Gastrocnemius medialis (tissue), 4 donors: ENCODE data around the gene ENO4.

ENCODE experiments used
- CTCF ChIP-seq, 5 experiments: fragments of 450-650 bp in 3 of 5; fragments of 200-600 bp in 2 of 5; sonication (generic) in 2 of 5; IDR thresholded peaks in 4 of 5; conservative IDR thresholded peaks in 1 of 5; 1 replicate in 4 of 5; 2 replicates in 1 of 5; pipeline ENCODE4 v1.5.1; 2016 to 2019; ENCODE audit warnings: antibody characterized with exemption in 5 of 5, mild to moderate bottlenecking in 3 of 5, moderate library complexity in 3 of 5
- POLR2A ChIP-seq, 2 donors: fragments of 450-650 bp; IDR thresholded peaks; one replicate each; pipeline ENCODE4 v1.6.1; 2017; ENCODE audit warnings: antibody characterized with exemption in 2 of 2, mild to moderate bottlenecking in 2 of 2, moderate library complexity in 2 of 2

GRCh38 chr10:116801658-116802057 is 47.6 kb upstream of the ENO4 start:
- no peak for TF ChIP-seq CTCF (IDR thresholded peaks at IDR 0.05 in 4 of 5, conservative IDR thresholded peaks at IDR 0.05 in 1 of 5)
- no peak for TF ChIP-seq POLR2A (IDR thresholded peaks at IDR 0.05)
